Hematopoietic multipotent progenitor cell (in vitro differentiated cells): ENCODE data around the gene NDUFA1. TPM values are rescaled to one million over a fixed set of nuclear protein-coding genes. Genes with fewer than 3 reads are reported as not detected.
"Not testable (repeated sequence)": the region's sequence is repeated elsewhere in the genome, so short reads cannot be mapped to it uniquely, and the experiment has no call there.

ENCODE experiments used
- DNase-seq, 3 donors: peaks; one replicate each; pipeline ENCODE4 v3.0.0-alpha.2; 2011 to 2015; ENCODE audit warnings: low read depth in 2 of 3, low spot score in 2 of 3
- total RNA-seq: library from RNA; depleted of rRNA; stranded (reverse); fragments of >200 nt; gene quantifications from one replicate; pipeline ENCODE4 v1.2.3, GENCODE V29; 2012

Gene NDUFA1
- total RNA-seq: 11.6 TPM

GRCh38 chrX:119871599-119872395 is at the start of gene NDUFA1, which contains the start of gene RNF113A:
Gene NDUFA1, plus strand, starts transcription at chrX:119871832. Its CDS starts 80 bp downstream, at chrX:119871912.
Gene RNF113A, minus strand, starts transcription at chrX:119871733. Its CDS starts 120 bp downstream, at chrX:119871613.
- peak; percentile 66 to 89 (median 85) for DNase-seq

- not testable (repeated sequence) for DNase-seq
These were observed 47.4 kb upstream of the NDUFA1 start for GRCh38 chrX:119824221-119824620.

GRCh38 chrX:119826399-119826959 is 45.2 kb upstream of the NDUFA1 start:
- DNase-seq: no peak

GRCh38 chrX:119828446-119828845 is 43.2 kb upstream of the NDUFA1 start:
- DNase-seq: no peak

GRCh38 chrX:119833905-119834304 is 37.7 kb upstream of the NDUFA1 start:
- no peak for DNase-seq

- DNase-seq: peak; percentile 66 to 98 (median 96)
These were observed 19.0 kb upstream of the NDUFA1 start, which contains the start of gene UPF3B for GRCh38 chrX:119852382-119853353. Gene UPF3B, minus strand, starts transcription at chrX:119852963. Its CDS starts 35 bp downstream, at chrX:119852928.

GRCh38 chrX:119853444-119853843 is 18.2 kb upstream of the NDUFA1 start:
- no peak for DNase-seq

- peak in 2 of 3 donors; percentile 11 to 15 for DNase-seq
These were observed 953 bp upstream of the NDUFA1 start for GRCh38 chrX:119870626-119871131.

- no peak for DNase-seq
These were observed 410 bp upstream of the NDUFA1 start for GRCh38 chrX:119871245-119871598.

- no peak for DNase-seq
These were observed 7.1 kb downstream of the NDUFA1 start for GRCh38 chrX:119878740-119879139.

- DNase-seq: no peak
These were observed 8.4 kb downstream of the NDUFA1 start for GRCh38 chrX:119880076-119880475.

GRCh38 chrX:119880552-119881437 is 9.2 kb downstream of the NDUFA1 start:
- peak in 2 of 3 donors; percentile 39 to 58 for DNase-seq

- peak in 2 of 3 donors; percentile 12 to 37 for DNase-seq
These were observed 14.2 kb downstream of the NDUFA1 start for GRCh38 chrX:119885554-119886428.

GRCh38 chrX:119887721-119888425 is 16.2 kb downstream of the NDUFA1 start:
- DNase-seq: peak in 2 of 3 donors; percentile 62 to 71

GRCh38 chrX:119890626-119891025 is 19.0 kb downstream of the NDUFA1 start:
- not testable (repeated sequence) for DNase-seq

- not testable (repeated sequence) for DNase-seq
These were observed 20.5 kb downstream of the NDUFA1 start for GRCh38 chrX:119891961-119892692.

GRCh38 chrX:119895843-119896326 is 24.3 kb downstream of the NDUFA1 start, which contains the start of gene AKAP14:
Gene AKAP14, plus strand, starts transcription at chrX:119895893. Its CDS starts 7,331 bp downstream, at chrX:119903224.
- no peak for DNase-seq
